Measurements from ENCODE around the gene RAB11FIP4. TPM values are rescaled to one million over a fixed set of nuclear protein-coding genes. Genes with fewer than 3 reads are reported as not detected.

The RAB11FIP4 gene
- total RNA-seq, 4 donors from 2014 or later, result 0.33 to 2.0 (median 1.2) TPM

DNA sequence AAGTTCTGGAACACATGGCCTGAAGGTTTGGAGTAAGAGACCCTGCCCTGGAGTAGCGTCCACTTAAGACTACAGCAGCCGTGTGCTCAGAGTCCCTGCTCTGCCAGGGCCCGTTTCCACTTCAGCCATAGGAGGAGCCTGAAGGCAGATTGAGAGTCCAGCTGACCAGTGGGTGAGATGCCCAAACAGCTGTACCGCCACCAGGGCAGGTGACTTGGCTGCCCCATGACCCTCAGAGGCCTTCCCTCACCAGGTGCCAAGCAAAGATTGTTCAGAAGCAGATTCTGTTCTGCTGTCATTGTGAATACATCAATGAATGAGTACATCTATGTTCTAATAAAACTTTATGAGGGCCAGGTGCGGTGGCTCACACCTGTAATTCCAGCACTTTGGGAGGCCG lies 178.8 kb downstream of the RAB11FIP4 start:
- TF ChIP-seq, protein P1, sequence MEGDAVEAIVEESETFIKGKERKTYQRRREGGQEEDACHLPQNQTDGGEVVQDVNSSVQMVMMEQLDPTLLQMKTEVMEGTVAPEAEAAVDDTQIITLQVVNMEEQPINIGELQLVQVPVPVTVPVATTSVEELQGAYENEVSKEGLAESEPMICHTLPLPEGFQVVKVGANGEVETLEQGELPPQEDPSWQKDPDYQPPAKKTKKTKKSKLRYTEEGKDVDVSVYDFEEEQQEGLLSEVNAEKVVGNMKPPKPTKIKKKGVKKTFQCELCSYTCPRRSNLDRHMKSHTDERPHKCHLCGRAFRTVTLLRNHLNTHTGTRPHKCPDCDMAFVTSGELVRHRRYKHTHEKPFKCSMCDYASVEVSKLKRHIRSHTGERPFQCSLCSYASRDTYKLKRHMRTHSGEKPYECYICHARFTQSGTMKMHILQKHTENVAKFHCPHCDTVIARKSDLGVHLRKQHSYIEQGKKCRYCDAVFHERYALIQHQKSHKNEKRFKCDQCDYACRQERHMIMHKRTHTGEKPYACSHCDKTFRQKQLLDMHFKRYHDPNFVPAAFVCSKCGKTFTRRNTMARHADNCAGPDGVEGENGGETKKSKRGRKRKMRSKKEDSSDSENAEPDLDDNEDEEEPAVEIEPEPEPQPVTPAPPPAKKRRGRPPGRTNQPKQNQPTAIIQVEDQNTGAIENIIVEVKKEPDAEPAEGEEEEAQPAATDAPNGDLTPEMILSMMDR (IDR thresholded peaks at IDR 0.05; ENCODE audit: low read depth), result no peak

DNA sequence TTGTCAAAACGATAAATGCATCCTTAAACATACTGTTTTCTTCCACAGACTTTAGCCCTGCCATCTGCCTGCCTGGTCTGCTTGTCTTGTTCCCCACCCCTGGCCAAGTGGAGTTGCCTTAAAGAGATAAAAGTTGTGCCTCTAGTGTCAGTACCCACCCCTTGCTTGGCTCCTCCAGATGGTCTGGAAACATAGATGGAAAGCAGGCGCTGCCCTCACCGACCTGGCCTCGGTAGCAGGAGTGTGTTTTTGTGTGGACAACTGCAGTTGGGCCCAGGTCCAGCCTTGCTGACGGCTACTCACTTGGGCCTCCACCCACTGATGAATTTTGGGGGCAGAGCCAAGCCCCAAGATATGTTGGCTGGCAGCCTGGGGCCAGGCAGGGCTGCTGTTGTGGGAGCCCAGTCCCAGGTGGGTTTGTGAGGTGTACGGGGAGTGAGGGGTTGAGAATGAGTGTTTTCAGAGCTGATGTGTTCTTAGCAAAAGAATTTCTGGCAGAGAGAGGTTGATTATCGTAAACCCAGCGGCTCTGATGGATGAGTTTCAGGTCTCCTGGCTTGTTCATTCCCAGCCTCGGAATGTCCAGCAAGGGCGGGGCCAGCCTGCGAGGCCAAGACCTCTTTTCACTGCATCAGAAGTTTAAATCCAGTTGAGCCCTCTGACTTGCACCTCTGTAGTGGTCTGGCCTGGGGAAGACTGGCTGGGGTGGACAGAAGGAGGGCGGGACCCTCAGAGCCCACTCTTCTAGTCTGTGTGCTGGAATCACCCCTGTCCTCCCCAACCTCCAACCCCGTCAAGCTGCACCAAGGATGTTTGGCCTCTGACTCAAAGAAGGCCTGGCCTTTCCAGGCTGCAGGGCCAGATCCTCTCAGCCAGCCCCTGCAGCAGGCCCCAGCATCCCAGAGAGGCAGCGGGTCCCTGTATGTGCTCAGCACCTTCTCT lies 179.7 kb downstream of the RAB11FIP4 start:
- TF ChIP-seq, protein P1 (IDR thresholded peaks at IDR 0.05; ENCODE audit: low read depth), result no peak

DNA sequence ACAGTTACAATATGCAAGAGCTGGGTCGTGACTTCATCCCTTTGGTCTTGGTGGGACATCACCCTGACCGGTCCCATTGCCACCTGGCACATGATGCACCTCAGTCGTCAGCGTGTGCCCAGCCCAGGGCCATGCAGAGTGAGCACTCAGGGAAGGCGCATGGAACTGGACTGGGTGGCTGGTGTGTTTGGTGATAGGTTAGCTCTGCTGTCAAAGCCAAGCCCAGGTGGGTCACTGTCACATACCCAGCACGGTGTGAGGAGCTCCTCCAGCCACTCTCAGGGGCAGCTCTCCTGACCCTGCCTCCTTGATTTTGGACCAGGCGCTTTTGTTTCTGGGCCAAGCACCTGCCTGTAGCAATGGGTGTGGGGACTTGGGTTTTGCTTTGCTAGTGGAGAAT lies 180.9 kb downstream of the RAB11FIP4 start:
- TF ChIP-seq, protein P1 (IDR thresholded peaks at IDR 0.05; ENCODE audit: low read depth), result no peak

DNA sequence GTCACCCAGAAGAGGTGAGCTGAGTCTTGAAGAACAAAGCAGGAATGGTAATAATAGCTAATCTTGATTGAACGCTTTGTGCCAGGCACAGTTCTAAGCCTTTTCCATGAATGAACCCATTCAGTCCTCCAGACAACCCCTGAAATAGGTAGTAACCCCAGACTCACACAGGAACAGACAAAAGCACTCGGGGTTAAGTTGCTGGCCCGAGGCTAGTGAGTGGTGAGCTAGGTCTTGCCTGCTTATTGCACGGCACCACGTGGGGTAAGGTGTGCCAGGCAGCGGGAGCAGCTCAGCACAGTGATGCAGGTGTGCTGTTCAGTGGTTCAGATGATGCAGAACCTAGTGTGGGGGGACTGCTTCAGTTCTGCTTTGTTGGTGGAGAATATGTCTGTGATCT lies 181.6 kb downstream of the RAB11FIP4 start:
- TF ChIP-seq, protein P1 (IDR thresholded peaks at IDR 0.05; ENCODE audit: low read depth), result no peak

- TF ChIP-seq, protein P1 (IDR thresholded peaks at IDR 0.05; ENCODE audit: low read depth), result no peak
These were observed 182.4 kb downstream of the RAB11FIP4 start for GRCh38 chr17:31573861-31574260.

DNA sequence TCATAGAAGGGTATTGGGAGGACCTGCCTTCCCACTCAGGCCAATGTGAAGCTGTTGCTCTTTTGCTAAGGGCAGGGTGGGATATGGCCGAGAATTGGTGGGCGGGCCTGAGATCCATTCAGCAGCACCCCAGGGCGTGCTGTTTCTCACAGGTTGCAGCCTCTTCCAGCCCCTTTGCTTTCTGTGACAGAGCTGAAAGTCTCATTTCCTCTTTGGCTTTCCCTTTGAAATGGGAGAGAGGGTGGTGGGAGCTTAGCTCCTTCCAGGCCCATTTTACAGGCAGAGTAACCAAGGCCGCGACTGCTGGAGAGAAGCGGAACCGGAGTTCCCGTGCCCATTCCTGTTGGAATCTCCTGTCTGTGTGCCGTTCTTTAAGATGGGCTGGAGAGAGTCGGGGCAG lies 183.0 kb downstream of the RAB11FIP4 start:
- TF ChIP-seq, protein P1 (IDR thresholded peaks at IDR 0.05; ENCODE audit: low read depth), result no peak

- TF ChIP-seq, protein P1 (IDR thresholded peaks at IDR 0.05; ENCODE audit: low read depth), result no peak
These were observed 183.6 kb downstream of the RAB11FIP4 start for GRCh38 chr17:31575043-31575442.

All from subcutaneous adipose tissue (tissue), 4 donors.